Urinary bladder (tissue), 2 donors: ENCODE data around the gene TUBB4A. TPM values are rescaled to one million over a fixed set of nuclear protein-coding genes. Genes with fewer than 3 reads are reported as not detected.

Experiments
- polyA plus RNA-seq: library from polyadenylated mRNA; stranded (reverse); fragments of 200-250 nt; gene quantifications from one replicate; pipeline ENCODE4 v1.2.3, GENCODE V29; 2013
- small RNA-seq: library from RNA; depleted of rRNA; stranded (forward); fragments of <200 nt; gene quantifications from one replicate; pipeline ENCODE3, GENCODE V24; 2014
- total RNA-seq: library from RNA; depleted of rRNA; stranded (reverse); fragments of >200 nt; gene quantifications from one replicate; pipeline ENCODE4 v1.2.3, GENCODE V29; 2014
- donor health status: healthy.

The TUBB4A gene
- total and polyA plus RNA-seq, 2 donors: 2.5 to 2.6 TPM

Small RNAs within 50 kb of the gene (small RNA-seq; reads per million reads assigned to genes)
- gene AC010503.2: not detected

Other genes starting within 250 kb of the TUBB4A start
- 7.5 TPM for gene MLLT1, start 222.3 kb downstream of the TUBB4A start, total RNA-seq
- gene MLLT1, start 222.3 kb downstream of the TUBB4A start, polyA plus RNA-seq: 46.6 TPM
- not detected for gene ACER1, start 168.7 kb downstream of the TUBB4A start, total RNA-seq
- gene ACER1, start 168.7 kb downstream of the TUBB4A start, polyA plus RNA-seq: 0.11 TPM
- 20.6 TPM for gene CLPP, start 140.8 kb downstream of the TUBB4A start, total RNA-seq
- gene CLPP, start 140.8 kb downstream of the TUBB4A start, polyA plus RNA-seq: 91.7 TPM
- gene ALKBH7, start 129.5 kb downstream of the TUBB4A start, total RNA-seq: 38.4 TPM
- gene ALKBH7, start 129.5 kb downstream of the TUBB4A start, polyA plus RNA-seq: 77.4 TPM
- gene PSPN, start 126.4 kb downstream of the TUBB4A start, total RNA-seq: 1.4 TPM
- 0.94 TPM for gene PSPN, start 126.4 kb downstream of the TUBB4A start, polyA plus RNA-seq
- 24.4 TPM for gene GTF2F1, start 109.1 kb downstream of the TUBB4A start, total RNA-seq
- 53.2 TPM for gene GTF2F1, start 109.1 kb downstream of the TUBB4A start, polyA plus RNA-seq
- gene KHSRP, start 77.5 kb downstream of the TUBB4A start, total RNA-seq: 85.5 TPM
- gene KHSRP, start 77.5 kb downstream of the TUBB4A start, polyA plus RNA-seq: 167 TPM
- not detected for gene SLC25A41, start 68.5 kb downstream of the TUBB4A start, total RNA-seq
- gene SLC25A41, start 68.5 kb downstream of the TUBB4A start, polyA plus RNA-seq: 1.0 TPM
- gene SLC25A23, start 42.5 kb downstream of the TUBB4A start, total RNA-seq: 24.1 TPM
- 91.1 TPM for gene SLC25A23, start 42.5 kb downstream of the TUBB4A start, polyA plus RNA-seq
- gene CRB3, start 38.0 kb downstream of the TUBB4A start, total RNA-seq: 4.4 TPM
- 6.1 TPM for gene CRB3, start 38.0 kb downstream of the TUBB4A start, polyA plus RNA-seq
- gene DENND1C, start 20.5 kb downstream of the TUBB4A start, total RNA-seq: 0.63 TPM
- gene DENND1C, start 20.5 kb downstream of the TUBB4A start, polyA plus RNA-seq: 1.4 TPM
- gene TNFSF9, start 28.7 kb upstream of the TUBB4A start, total RNA-seq: 0.53 TPM
- 0.91 TPM for gene TNFSF9, start 28.7 kb upstream of the TUBB4A start, polyA plus RNA-seq
- not detected for gene CD70, start 88.8 kb upstream of the TUBB4A start, total RNA-seq
- not detected for gene CD70, start 88.8 kb upstream of the TUBB4A start, polyA plus RNA-seq
- 0.48 TPM for gene TNFSF14, start 167.9 kb upstream of the TUBB4A start, total RNA-seq
- gene TNFSF14, start 167.9 kb upstream of the TUBB4A start, polyA plus RNA-seq: 1.9 TPM
- gene C3, start 218.3 kb upstream of the TUBB4A start, total RNA-seq: 38.9 TPM
- gene C3, start 218.3 kb upstream of the TUBB4A start, polyA plus RNA-seq: 1,354 TPM
- 23.2 TPM for gene GPR108, start 235.3 kb upstream of the TUBB4A start, total RNA-seq
- gene GPR108, start 235.3 kb upstream of the TUBB4A start, polyA plus RNA-seq: 66.8 TPM
- 28.5 TPM for gene TRIP10, start 237.4 kb upstream of the TUBB4A start, total RNA-seq
- 113 TPM for gene TRIP10, start 237.4 kb upstream of the TUBB4A start, polyA plus RNA-seq